HG03108 (cell line): ENCODE results near the gene PLB1.

Experiments
- ATAC-seq: cut with Tn5 transposase; IDR thresholded peaks from one replicate; pipeline ENCODE4 v1.9.1; 2021; ENCODE audit warnings: moderate library complexity; ENCODE audit not compliant: unreplicated experiment

The PLB1 gene

GRCh38 chr2:28493636-28494035 is 2.2 kb upstream of the PLB1 start:
- ATAC-seq: no peak

GRCh38 chr2:28496781-28497180 is 921 bp downstream of the PLB1 start:
- ATAC-seq: no peak

DNA sequence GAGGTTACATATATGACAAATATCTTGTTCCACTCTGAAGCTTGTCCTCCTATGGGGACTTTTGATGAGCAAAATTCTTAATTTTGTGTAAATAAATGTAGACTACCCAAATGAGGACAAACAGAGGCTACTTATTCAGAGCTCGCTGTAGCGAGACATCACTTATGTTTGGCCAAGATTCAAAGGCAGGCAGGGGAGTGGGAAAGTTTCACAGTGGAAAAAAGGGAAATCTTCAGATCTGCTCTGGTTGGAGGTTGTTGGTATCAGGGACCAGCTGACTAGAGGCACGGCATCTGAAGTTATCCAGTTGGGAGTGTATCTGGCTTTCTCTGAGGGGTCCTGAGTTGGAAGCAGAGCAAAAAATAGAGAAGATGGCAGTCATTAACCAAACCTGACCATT is 1.3 kb downstream of the PLB1 start:
- no peak for ATAC-seq

GRCh38 chr2:28499282-28499681 is 3.4 kb downstream of the PLB1 start:
- ATAC-seq: no peak

DNA sequence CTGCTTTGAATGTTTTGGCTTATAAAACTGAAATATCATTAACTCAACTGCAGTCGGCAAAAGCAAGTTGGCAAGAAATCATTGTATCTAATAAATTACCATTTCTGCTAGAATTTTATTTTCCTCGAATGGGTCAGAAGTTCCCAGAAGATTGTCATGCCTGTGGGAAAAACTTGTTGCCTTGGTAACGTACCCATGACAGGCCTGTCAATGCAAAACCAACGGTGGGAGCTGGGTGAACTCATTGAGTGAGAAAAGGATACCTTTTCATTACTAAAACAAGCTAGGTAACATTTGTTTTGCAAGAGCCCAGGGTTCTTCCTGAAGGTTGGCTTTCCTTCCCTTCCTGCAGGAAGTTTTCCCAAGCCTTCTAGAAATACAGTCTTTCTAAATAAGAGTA is 9.5 kb downstream of the PLB1 start:
- no peak for ATAC-seq

GRCh38 chr2:28506112-28506910 is 10.5 kb downstream of the PLB1 start:
- no peak for ATAC-seq

- ATAC-seq: no peak
Measured at GRCh38 chr2:28507796-28508764, 12.2 kb downstream of the PLB1 start.

GRCh38 chr2:28509361-28509760 is 13.5 kb downstream of the PLB1 start:
- ATAC-seq: no peak

GRCh38 chr2:28510184-28510583 is 14.3 kb downstream of the PLB1 start:
- no peak for ATAC-seq

- ATAC-seq: no peak
Measured at GRCh38 chr2:28511871-28512606, 16.2 kb downstream of the PLB1 start.

- no peak for ATAC-seq
Measured at GRCh38 chr2:28512607-28512965, 16.7 kb downstream of the PLB1 start.

- ATAC-seq: no peak
Measured at GRCh38 chr2:28513097-28513496, 17.2 kb downstream of the PLB1 start.

DNA sequence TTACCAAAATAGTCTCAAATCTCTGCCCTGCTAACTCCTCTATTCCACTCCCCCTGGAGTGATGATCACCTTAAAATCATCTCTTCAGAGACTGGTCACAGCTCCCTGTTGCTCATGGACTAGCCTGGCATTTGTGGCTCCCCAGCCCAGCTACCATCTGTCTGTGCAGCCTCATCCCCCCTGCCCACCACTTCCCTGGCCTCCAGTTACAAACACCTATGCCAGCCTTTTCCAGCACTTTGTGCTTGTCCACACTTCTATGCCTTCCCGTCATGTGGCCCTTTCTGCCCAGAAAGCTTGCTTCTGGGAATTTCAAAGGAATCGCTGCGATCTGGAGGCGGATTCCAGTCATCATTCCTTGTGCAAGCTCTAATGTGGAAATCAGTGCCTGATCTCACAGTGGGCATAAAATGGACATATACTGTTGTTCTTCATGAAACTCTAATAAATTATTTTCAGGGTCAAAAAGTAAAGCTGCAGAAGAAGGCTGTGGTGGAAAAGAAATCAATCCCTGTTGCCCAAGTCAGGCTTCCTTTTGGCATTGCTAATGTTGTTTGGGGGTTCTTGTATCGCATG is 19.4 kb downstream of the PLB1 start:
- no peak for ATAC-seq

- no peak for ATAC-seq
Measured at GRCh38 chr2:28516430-28516829, 20.6 kb downstream of the PLB1 start.

- ATAC-seq: no peak
Measured at GRCh38 chr2:28516950-28517349, 21.1 kb downstream of the PLB1 start.

DNA sequence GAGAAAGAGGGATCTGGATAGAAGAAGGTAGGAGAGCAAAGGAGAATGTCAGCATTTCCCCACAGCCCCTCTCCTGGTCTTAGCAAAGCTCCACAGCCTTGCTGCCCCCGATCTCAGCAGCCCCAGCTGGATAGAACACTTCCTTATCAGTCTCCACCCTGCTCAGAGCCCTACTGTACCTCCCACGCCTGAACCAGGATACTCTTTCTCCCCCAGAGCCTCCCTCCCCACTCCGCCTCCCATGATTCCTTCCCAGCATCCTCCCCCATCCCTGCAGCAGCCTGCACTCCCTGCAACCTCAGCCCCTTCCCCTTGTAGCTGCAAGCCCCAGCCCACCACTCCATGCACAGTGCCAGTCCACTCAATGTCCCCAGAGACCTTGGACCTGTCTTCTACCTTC is 25.8 kb downstream of the PLB1 start:
- no peak for ATAC-seq

DNA sequence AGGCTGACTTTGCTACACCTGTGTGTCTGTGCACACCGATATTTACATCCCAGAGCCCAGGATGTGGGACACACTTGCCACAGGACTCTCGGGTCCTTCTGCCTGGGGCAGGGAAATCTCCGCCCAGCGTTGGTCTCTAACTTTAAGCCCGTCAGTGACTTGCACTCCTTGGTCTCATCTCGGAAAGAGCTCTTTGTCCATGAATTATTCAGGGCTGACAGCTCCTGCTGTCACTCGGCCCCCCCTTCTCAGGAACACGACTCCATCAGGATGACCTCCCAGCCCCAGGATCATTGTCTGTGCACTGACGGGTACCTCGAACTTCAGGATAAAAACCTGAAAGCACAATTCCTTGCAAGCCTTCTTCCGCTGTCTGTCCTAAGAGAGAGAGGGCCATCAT is 26.6 kb downstream of the PLB1 start:
- no peak for ATAC-seq

DNA sequence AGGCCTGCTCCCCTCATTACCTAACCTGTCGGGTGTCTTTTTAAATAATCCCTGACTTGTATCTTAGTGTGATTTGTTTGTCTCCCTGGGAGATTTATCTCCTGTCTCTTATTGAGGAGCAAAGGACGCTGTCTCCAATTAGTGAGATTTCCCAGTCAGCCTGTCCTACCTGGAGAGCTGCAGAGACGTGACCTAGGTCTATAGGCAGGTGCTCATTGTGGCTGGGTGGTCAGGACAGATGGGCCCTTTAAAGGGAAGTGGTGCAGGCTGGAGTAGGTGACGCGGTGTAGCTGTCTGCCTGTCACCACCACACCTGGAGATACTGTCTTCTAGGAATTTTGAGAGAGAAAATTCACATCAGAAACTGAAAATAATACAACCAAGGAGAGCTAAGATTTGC is 28.0 kb downstream of the PLB1 start:
- no peak for ATAC-seq

GRCh38 chr2:28525481-28525880 is 29.6 kb downstream of the PLB1 start:
- ATAC-seq: no peak

DNA sequence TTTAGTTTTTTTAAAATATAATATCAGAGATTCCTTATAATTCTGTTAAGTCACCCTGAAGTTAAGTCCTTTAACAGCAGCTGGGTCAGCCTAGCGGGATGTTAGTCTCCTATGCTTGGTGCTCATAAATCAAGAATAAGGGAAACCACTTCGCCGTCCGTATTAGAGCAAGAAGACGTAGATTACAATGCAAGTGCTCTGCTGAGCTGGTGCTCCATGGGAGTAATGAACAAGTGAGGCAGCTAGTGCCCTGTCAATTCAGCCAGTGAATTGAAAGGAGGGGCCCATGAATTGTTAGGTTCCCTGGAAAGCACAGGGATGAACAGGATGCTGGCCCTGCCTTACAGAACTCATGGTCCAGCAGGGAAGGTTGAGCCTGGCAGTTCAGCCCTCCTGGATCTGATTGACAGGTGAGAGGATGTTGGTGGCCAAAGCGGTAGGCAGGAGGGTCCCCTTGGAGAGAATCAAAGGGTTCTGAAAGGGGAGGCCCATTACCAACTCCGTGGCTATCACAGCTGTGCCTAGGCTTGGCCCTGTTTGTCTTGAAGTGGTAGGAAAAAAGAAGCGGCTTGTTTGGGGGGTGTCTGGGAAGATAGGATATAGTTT is 30.8 kb downstream of the PLB1 start:
- no peak for ATAC-seq

DNA sequence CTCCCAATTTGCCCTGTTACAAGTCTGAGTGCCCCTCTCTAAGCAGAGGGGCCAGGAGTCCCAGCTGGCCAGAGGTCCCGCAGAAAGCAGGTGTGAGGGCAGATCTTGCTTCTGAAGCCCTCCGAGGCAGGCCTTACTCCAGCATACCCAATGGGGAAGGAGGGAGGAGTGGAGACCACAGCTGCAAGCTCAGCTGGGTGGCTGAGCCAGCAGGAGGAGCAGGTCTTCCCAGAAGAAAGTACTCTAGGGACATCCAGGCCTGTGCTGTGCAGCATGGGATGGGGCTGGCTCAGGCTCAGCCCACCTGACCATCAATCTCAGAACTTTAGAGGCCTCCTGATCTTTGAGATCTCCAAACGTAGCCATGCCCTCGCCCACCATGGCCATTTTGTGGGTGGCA is 31.3 kb downstream of the PLB1 start:
- ATAC-seq: no peak
